Measurements from ENCODE around the gene PGAM2.

Gene PGAM2

GRCh38 chr7:44083796-44084195 lies 18.4 kb upstream of the PGAM2 start:
- DNase-seq (ENCODE audit: low read depth): no peak

- peak; percentile 96 for DNase-seq (ENCODE audit: low read depth)
Measured at GRCh38 chr7:44082541-44083207, 17.3 kb upstream of the PGAM2 start.

- no peak for DNase-seq (ENCODE audit: low read depth)
Measured at GRCh38 chr7:44081266-44081748, 15.9 kb upstream of the PGAM2 start.

- DNase-seq (ENCODE audit: low read depth): no peak
Measured at GRCh38 chr7:44080686-44081265, 15.4 kb upstream of the PGAM2 start.

GRCh38 chr7:44080118-44080517 lies 14.8 kb upstream of the PGAM2 start:
- no peak for DNase-seq (ENCODE audit: low read depth)

GRCh38 chr7:44079331-44080021 lies 14.1 kb upstream of the PGAM2 start:
- no peak for DNase-seq (ENCODE audit: low read depth)

GRCh38 chr7:44078521-44078920 lies 13.2 kb upstream of the PGAM2 start:
- no peak for DNase-seq (ENCODE audit: low read depth)

GRCh38 chr7:44077681-44078091 lies 12.3 kb upstream of the PGAM2 start:
- no peak for DNase-seq (ENCODE audit: low read depth)

GRCh38 chr7:44077061-44077460 lies 11.7 kb upstream of the PGAM2 start:
- no peak for DNase-seq (ENCODE audit: low read depth)

GRCh38 chr7:44076101-44076895 lies 10.9 kb upstream of the PGAM2 start:
- no peak for DNase-seq (ENCODE audit: low read depth)

- DNase-seq (ENCODE audit: low read depth): no peak
Measured at GRCh38 chr7:44075296-44076075, 10.1 kb upstream of the PGAM2 start.

- DNase-seq (ENCODE audit: low read depth): no peak
Measured at GRCh38 chr7:44074349-44074695, 9.0 kb upstream of the PGAM2 start.

GRCh38 chr7:44073664-44074348 lies 8.4 kb upstream of the PGAM2 start:
- no peak for DNase-seq (ENCODE audit: low read depth)

- DNase-seq (ENCODE audit: low read depth): no peak
Measured at GRCh38 chr7:44072364-44073231, 7.2 kb upstream of the PGAM2 start.

GRCh38 chr7:44071726-44072363 lies 6.5 kb upstream of the PGAM2 start:
- DNase-seq (ENCODE audit: low read depth): no peak

GRCh38 chr7:44068054-44068453 lies 2.7 kb upstream of the PGAM2 start:
- DNase-seq (ENCODE audit: low read depth): no peak

- no peak for DNase-seq (ENCODE audit: low read depth)
Measured at GRCh38 chr7:44067064-44067951, 1.9 kb upstream of the PGAM2 start.

- no peak for DNase-seq (ENCODE audit: low read depth)
Measured at GRCh38 chr7:44066494-44067063, 1.2 kb upstream of the PGAM2 start.

All from activated T-cell treated with anti-CD3 and anti-CD28 coated beads for 24 hours (primary cell).